Ishikawa (cell line): ENCODE data around the gene CCSER1.

Experiments used
- CEBPB ChIP-seq: IDR thresholded peaks from 2 replicates; pipeline ENCODE4 v1.6.1; 2012
- CREB1 ChIP-seq: IDR thresholded peaks from 2 replicates; pipeline ENCODE4 v1.6.1; 2012; ENCODE audit warnings: low read depth
- EGR1 ChIP-seq: IDR thresholded peaks from 2 replicates; pipeline ENCODE4 v1.6.1; 2012
- EP300 ChIP-seq: IDR thresholded peaks from 2 replicates; pipeline ENCODE4 v1.6.1; 2012; ENCODE audit warnings: borderline replicate concordance
- FOXM1 ChIP-seq: IDR thresholded peaks from 2 replicates; pipeline ENCODE4 v1.6.1; 2012; ENCODE audit warnings: low read depth, borderline replicate concordance
- NFIC ChIP-seq: IDR thresholded peaks from 2 replicates; pipeline ENCODE4 v1.6.1; 2012
- RAD21 ChIP-seq: IDR thresholded peaks from 2 replicates; pipeline ENCODE4 v1.6.1; 2012; ENCODE audit warnings: low read depth
- TAF1 ChIP-seq: IDR thresholded peaks from 2 replicates; pipeline ENCODE4 v1.6.1; 2012; ENCODE audit warnings: low read depth, mild to moderate bottlenecking
- TCF12 ChIP-seq: IDR thresholded peaks from 2 replicates; pipeline ENCODE4 v1.6.1; 2012; ENCODE audit warnings: low read depth
- TEAD4 ChIP-seq: IDR thresholded peaks from 2 replicates; pipeline ENCODE4 v1.6.1; 2012
- YY1 ChIP-seq: IDR thresholded peaks from 2 replicates; pipeline ENCODE4 v1.6.1; 2012; ENCODE audit warnings: low read depth
- ZBTB7A ChIP-seq: IDR thresholded peaks from 2 replicates; pipeline ENCODE4 v1.6.1; 2012; ENCODE audit warnings: low read depth
- TF ChIP-seq, protein P1 (sequence below): IDR thresholded peaks from 2 replicates; pipeline ENCODE4 v1.6.1; 2012
- TF ChIP-seq, protein P2 (sequence below): IDR thresholded peaks from 2 replicates; pipeline ENCODE4 v1.6.1; 2012; ENCODE audit warnings: low read depth, mild to moderate bottlenecking
- TF ChIP-seq, protein P3 (sequence below): IDR thresholded peaks from 2 replicates; pipeline ENCODE4 v1.6.1; 2012

The CCSER1 gene

DNA sequence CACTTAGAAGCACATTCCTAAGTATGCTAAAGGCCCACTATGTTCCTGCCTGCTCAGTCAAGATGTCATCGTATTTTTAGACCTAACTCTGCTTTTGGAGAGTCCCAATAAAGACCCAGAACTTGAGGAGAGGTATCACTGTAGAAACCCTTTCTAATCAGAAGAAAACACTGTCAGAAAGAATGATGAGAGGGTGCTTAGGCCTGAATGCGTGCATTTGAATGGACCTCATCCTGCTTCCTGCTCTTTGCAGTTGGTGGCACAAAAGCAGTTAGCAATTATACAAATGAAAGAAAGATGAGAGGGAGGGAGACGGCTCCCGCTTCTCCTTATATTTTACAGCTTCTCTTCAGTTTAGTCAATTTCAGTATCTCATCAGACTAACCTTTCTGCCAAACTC lies 987.2 kb downstream of the CCSER1 start:
- no peak for TF ChIP-seq FOXM1
- TF ChIP-seq CREB1, result no peak
- TF ChIP-seq, protein P1, sequence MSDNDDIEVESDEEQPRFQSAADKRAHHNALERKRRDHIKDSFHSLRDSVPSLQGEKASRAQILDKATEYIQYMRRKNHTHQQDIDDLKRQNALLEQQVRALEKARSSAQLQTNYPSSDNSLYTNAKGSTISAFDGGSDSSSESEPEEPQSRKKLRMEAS, result no peak
- no peak for TF ChIP-seq EGR1
- TF ChIP-seq NFIC, result no peak

DNA sequence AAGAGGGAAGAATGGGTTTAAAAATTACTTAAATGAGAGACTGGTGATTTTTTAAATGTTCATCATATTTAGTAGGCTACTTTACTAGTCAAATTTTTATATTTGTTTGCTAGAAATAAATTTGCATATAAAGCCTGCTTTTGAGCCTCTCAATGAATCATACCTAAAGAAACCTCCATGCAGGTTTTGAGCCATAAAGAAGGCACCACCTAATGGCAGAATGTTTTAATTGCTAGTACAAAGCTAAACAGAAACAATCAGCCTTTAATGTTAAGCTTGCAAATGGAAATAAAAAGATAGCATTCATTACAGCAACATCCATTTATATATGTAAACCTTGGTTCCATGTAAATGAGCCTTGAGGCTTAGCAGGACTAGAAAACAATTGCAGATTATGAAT lies 989.7 kb downstream of the CCSER1 start:
- no peak for TF ChIP-seq TAF1
- TF ChIP-seq ZBTB7A, result no peak
- TF ChIP-seq NFIC, result no peak
- TF ChIP-seq YY1, result no peak
- peak; percentile 53 for TF ChIP-seq RAD21

DNA sequence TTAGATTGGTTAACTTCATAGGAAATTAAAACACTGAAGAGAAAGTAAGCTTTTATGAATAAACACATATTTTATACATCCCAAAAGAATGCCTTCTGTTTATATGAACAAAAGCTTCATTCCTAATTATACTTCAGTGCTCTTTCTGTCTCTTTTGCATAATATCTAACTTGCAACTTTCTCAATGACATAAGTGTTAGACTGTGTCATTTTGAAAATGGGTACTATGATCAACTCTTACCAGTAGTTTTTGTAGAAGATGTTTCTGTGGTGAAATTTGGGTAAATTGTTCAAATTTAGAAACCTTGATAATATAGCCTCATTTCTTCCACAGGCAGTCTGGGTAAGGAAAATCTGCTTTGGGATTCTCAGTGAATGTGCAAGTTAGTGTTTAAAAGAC lies 991.4 kb downstream of the CCSER1 start:
- TF ChIP-seq TEAD4 (no peak), EGR1 (no peak), YY1 (no peak), RAD21 (no peak), TCF12 (no peak), FOXM1 (no peak), NFIC (no peak)
- TF ChIP-seq, protein P2, sequence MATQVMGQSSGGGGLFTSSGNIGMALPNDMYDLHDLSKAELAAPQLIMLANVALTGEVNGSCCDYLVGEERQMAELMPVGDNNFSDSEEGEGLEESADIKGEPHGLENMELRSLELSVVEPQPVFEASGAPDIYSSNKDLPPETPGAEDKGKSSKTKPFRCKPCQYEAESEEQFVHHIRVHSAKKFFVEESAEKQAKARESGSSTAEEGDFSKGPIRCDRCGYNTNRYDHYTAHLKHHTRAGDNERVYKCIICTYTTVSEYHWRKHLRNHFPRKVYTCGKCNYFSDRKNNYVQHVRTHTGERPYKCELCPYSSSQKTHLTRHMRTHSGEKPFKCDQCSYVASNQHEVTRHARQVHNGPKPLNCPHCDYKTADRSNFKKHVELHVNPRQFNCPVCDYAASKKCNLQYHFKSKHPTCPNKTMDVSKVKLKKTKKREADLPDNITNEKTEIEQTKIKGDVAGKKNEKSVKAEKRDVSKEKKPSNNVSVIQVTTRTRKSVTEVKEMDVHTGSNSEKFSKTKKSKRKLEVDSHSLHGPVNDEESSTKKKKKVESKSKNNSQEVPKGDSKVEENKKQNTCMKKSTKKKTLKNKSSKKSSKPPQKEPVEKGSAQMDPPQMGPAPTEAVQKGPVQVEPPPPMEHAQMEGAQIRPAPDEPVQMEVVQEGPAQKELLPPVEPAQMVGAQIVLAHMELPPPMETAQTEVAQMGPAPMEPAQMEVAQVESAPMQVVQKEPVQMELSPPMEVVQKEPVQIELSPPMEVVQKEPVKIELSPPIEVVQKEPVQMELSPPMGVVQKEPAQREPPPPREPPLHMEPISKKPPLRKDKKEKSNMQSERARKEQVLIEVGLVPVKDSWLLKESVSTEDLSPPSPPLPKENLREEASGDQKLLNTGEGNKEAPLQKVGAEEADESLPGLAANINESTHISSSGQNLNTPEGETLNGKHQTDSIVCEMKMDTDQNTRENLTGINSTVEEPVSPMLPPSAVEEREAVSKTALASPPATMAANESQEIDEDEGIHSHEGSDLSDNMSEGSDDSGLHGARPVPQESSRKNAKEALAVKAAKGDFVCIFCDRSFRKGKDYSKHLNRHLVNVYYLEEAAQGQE, result no peak
- TF ChIP-seq, protein P3, sequence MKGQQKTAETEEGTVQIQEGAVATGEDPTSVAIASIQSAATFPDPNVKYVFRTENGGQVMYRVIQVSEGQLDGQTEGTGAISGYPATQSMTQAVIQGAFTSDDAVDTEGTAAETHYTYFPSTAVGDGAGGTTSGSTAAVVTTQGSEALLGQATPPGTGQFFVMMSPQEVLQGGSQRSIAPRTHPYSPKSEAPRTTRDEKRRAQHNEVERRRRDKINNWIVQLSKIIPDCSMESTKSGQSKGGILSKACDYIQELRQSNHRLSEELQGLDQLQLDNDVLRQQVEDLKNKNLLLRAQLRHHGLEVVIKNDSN, result no peak

DNA sequence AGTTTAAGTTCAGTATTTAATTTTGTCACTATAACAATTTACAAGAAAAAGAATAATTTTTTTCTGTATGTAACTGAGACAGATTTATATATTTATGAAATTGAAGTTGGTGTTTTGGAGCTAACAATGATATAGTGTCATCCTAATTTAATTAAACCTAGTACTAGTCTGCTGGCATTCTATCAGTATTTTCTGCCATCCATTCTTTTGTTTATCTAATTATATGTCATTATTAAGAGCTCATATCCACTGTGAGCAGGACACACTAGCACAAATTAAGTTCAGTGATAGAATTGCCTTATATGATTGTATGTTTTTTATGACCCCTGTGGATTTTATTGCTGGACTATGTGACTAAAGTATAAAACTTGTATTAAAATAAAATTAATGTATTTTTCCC lies 996.5 kb downstream of the CCSER1 start:
- no peak for TF ChIP-seq FOXM1
- no peak for TF ChIP-seq ZBTB7A
- no peak for TF ChIP-seq TAF1
- TF ChIP-seq, protein P3, result no peak
- TF ChIP-seq, protein P1, result no peak
- TF ChIP-seq CREB1, result no peak
- no peak for TF ChIP-seq EP300
- no peak for TF ChIP-seq TCF12
- no peak for TF ChIP-seq NFIC
- TF ChIP-seq, protein P2, result no peak
- TF ChIP-seq RAD21, result no peak

DNA sequence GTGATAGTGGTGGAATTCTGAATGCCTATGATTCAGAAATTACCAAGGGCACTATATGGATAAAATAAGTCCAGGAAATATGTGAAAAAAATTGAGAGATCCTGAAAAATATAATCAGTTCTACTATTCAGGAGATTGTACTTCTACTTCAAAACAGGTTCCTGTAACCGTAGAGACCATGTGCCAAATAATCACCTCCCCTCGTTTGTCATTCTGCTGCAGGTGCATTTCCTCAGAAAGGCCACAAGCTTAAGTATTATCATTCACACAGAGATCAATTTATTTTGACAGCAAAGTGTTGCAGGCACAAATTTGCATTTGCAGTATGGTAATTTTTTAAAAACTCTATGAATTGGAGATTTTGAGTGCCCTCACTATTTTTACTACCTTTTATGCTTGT lies 1000.0 kb downstream of the CCSER1 start:
- TF ChIP-seq TEAD4 (no peak), NFIC (no peak), RAD21 (no peak), YY1 (no peak), EP300 (no peak), EGR1 (no peak)

DNA sequence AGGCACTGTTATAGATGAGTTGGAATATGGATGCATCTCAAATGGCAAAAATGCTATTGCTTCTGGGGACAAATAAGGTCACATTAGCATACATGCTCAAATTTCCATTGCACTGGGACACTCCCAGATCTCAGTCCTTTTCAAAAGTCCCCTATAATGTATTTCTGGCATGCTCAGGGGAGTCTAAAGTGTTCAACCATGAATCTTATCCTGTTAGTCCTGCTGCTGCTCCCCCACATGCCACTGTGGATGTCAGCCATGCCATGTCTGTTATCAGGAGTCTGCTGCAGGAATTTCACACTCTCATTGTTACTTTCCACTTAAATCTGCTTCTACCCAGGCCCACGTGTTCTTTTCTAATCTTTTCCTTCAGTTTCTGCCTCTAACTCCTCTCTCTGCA lies 1000.6 kb downstream of the CCSER1 start:
- TF ChIP-seq CEBPB, result no peak
- TF ChIP-seq, protein P3, result no peak
- TF ChIP-seq TAF1, result no peak
- TF ChIP-seq TEAD4, result no peak
- TF ChIP-seq FOXM1, result no peak
- no peak for TF ChIP-seq ZBTB7A
- TF ChIP-seq, protein P2, result no peak
- no peak for TF ChIP-seq CREB1
- no peak for TF ChIP-seq RAD21
- no peak for TF ChIP-seq TCF12
- no peak for TF ChIP-seq EGR1
- no peak for TF ChIP-seq NFIC
- TF ChIP-seq, protein P1, result no peak
